Measurements from ENCODE around the gene ZFAND3.

Gene ZFAND3

DNA sequence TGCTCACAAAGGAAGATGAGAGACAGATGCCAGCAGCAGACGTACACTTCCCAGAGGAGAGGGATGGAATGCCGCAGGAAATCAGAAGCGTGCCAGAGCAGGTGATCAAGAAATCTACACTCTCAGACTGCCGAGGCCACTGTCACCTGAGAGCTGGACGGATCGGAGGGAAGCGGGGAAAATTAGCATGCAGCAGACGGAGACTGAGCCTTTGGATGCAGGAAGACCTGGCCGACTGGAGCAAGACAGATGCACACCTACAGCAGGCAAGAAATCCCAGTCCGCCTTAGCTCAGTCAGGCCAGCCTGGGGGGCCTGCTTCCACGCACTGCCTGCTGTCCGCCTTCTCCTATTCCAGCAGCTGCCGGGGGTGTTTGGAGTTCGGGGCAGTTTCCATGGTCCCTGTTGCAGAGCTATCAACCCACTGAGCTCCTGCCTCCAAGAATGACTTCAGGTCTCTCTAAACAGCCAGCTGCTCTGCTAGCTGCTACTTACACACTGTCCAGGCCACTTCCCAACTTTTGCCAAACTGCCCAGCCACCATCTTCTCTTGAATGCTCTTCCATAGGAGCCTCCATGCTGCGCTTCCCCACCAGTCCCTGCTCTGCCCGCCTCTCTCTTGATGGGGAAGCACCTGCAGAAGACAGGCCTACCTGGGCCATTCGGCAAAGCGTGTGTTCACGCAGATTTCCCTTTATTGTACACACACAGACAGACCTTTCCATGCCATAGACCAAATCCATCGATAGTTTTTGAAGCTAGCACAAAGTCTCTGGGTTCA, 368.5 kb downstream of the ZFAND3 start:
- no peak for DNase-seq (ENCODE audit: low spot score)

DNA sequence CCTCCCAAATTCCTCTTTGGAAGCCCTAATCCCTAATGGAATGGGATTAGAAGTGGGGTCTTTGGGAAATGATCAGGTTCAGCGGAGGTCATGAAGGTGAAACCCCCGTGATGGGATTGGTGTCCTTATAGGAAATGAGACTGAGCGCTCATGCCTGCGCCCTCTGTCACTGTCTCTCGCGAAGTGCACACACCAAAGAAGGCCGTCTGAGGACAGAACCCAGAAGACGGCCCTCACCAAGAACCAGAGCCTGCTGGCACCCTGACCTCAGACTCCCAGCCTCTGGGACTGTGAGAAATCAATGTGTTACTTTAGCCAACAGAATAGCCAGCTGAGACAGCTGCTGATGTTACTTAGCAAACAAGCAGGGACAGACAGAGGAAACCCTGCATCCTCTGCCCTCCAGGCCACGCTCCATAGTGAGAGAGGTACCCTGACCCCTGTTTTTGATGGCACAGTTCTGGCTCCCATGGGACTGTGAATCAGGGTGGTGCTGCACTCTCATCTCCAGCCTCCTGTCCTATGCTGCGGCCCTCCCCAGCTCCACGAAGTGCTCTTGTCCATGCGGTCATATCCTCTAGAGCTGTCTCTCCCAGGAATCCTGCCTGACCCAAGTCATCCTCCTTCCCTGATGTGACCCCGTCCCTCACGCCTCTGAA, 369.3 kb downstream of the ZFAND3 start:
- DNase-seq (ENCODE audit: low spot score) = no peak

DNA sequence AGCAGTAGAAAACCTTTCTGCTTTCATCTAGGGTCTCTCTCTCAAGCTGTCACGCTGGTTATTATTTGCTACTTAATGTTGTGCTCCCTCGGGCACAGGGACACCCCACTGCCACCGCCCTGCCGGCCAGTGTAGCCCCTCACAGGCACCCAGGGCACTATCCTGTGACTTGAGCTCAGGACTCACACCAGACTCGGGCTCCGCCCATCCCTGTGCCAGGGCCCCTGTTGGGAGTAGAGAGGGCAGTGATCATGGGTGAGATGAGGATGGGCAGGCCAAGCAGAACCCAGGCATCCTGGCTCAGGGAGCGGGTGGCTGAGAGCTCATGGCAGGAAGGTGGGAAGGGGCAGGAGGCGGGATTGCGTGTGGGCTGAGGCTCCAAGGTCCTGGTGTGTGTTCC, 371.9 kb downstream of the ZFAND3 start:
- no peak for DNase-seq (ENCODE audit: low spot score)

DNA sequence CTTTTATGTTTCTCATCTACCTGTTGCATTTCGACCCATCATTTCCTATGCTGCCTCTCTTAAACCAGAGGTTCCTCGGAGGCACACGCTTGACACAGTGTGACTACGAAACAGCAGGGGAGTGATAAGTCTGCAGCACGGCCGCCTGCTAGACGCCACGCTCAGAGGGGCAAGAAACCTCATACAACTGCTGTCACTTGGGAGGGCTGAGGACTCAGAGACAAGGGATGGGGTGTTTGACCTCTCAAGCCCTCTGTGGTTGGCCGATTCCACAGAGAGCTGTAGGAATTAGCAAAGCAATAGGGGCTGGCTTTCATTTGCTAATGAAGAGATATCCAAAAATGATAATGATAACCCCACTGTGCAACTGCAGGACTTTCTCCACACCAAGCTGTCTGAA, 372.5 kb downstream of the ZFAND3 start:
- no peak for DNase-seq (ENCODE audit: low spot score)

DNA sequence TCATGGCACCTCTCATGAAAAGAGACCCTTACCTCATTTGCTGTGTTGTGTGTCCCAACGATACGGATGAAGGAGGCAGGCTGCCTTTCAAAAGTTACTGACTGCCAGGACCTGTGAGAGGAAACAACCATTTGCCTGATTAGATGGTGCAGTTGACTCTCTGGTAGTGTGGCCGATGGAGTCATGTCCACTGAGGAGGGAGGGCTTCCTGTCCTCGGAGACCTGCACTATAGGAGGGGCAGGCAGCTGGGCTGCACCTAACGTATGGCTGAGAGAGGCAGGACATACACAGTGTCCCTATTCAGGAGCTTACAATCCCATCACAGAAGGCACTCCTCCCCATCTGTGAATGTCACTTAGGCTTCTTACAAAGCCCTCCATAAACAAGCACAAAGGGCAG, 373.0 kb downstream of the ZFAND3 start:
- no peak for DNase-seq (ENCODE audit: low spot score)

DNA sequence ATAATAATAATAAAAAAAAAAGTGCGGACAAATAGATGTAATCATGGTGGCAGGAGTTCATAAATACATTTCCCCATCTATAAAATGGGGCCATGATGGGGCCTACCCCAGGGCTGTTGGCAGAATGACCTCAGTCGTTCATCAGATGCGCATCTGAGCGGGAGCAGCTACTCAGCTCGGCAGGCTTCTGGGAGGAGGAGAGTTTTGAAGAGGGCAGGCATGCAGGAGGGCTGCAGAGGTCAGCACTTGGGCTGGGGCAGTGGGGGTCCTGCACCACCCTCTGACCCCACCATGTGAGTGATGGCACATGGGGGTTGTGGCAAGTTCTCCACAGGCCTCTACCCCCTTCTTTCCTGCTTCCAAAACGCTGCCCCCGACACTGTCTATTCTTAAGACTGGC, 373.5 kb downstream of the ZFAND3 start:
- DNase-seq (ENCODE audit: low spot score) = no peak

DNA sequence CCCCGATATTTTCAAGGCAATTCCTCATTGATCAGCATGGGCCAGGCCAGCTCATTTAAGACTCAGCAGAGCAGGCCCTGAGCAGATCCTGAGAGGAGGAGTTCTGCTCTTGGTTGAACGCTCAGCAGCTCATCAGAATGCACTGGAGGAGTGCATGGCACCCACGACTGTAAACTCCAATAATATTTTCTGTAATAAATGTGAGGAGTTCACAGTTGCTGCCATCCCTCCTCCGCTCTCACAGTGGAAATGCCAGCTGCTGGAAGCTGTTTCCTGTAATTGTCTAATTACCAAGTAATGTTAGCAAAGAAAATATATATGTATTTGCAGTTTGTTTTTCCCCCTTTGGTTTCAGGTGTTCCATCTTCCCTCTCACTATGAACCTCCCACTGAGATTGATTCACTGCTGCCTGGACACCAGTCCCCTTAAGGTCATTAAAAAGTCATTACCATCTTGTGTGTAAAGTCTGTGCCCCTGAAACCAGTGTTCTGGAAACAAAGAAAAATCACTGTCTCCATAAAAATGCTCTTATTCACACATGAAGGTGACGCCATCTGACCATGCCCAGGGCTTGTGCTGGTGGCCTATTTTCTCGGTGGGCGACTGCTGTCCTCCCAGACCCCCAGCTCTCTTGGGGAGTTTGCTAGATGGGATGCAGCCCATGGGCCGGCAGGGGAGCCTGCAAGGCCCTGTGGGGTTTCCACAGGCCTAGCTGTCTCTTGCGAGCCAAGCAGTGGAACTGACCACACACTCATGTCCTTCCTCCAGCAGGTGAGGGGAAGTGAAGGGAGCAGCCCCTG, 374.2 kb downstream of the ZFAND3 start:
- no peak for DNase-seq (ENCODE audit: low spot score)

DNA sequence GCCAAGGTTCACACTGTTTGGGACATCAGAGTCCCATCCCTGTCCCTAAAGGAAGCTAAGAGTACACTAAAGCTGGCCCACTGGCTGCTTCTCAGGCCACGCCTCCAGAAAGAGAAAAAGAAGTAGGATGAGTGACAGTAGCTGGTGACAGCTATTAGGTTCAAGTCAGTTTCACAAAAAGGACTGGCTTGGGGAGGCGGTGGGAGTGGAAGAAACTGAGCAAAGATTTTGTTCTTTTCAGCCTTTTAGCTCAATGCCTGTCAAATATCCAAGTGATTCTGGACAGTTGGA, 374.7 kb downstream of the ZFAND3 start:
- no peak for DNase-seq (ENCODE audit: low spot score)

DNA sequence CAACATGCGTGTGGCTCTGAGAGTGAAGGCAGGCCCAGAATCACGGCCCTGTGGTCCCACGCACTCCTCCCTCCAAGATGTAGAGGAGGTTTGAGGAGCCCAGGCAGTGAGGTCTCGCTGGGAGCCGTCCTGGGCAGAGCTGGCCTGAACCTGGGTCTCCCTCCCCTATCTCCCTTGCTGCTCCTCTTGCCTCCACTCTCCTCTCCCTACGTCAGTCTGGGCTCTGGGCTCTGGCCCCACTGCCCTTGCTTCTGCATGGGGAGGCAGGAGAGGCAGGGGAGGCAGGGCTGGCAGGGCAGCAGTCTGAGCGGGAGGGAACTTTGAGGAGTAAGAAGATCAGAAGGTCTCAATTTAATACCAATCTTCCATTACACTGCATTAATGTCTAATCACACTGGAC, 375.1 kb downstream of the ZFAND3 start:
- DNase-seq (ENCODE audit: low spot score) = no peak

DNA sequence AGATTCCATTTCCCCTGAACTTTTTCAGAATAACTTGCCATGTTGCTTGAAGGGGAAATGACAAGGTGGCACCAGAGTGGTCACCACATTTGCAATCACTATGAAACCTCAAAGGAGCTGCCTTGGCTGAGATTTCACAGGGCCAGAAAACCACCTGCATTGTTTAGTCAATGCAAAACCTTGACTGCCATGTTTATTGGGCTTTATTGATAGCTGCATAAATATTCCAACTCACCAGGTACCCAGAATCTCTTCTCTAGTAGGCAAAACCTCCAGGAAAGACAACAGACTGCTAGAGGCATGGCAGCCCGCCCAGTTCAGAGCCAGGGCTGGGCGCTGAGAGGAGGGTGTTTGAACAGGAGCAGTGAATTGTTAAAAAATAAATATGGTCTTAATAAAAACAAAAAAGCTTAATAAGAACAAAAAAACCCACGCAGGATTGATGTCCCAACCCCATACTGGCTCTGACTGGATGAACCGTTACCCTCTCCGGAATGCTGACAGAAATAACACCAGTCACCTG, 375.6 kb downstream of the ZFAND3 start:
- DNase-seq (ENCODE audit: low spot score) = no peak

DNA sequence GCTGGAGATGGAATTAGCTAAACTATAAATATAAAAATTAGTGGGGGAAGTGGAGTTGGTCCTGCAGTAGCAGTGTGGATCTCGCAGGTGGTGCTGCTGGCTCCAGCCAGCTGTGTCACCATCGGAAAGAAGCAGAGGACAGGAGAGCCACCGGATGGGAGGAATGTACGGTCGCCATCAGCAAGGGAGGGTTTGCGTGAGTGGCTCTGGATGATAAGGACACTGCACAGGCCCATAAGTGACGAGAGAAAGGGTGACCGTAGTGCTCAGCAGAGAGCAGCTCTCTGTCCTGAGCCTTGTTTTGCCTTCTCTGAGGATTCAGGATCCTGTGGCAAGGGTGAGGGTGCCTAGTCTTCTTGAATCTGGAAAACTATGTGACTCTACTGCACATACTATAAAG, 378.7 kb downstream of the ZFAND3 start:
- DNase-seq (ENCODE audit: low spot score) = no peak

Measured in HuH-7 (cell line).